ENCODE results near the gene GNGT1. TPM values are rescaled to one million over a fixed set of nuclear protein-coding genes. Genes with fewer than 3 reads are reported as not detected.

The GNGT1 gene
- total and polyA plus RNA-seq, 12 donors, result not detected

DNA sequence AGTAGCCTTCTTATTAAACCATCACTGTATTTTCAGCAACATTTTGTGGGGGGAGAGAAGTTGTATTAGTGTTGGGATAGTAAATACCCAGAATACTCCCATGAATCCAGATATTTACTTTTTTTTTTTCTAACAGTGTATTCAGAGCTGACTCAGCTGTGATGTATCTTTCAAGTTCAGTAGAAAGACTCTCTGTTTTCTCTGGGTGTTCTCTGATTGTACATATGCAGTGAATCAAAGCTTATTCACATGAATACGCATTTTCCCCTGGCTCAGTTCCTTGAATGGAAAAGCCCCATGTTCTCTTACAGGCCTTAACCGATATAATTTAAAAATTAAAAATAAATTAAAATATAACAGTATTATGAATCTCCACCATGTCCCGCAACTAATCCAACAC is 17.1 kb upstream of the GNGT1 start:
- peaks cover 5 to 8% of the 10 kb centered on the region in 2 donors for H3K4me1 ChIP-seq (replicated peaks in 1 of 2)
- TF ChIP-seq POLR2A (IDR thresholded peaks at IDR 0.05), result no peak
- TF ChIP-seq, protein P1, sequence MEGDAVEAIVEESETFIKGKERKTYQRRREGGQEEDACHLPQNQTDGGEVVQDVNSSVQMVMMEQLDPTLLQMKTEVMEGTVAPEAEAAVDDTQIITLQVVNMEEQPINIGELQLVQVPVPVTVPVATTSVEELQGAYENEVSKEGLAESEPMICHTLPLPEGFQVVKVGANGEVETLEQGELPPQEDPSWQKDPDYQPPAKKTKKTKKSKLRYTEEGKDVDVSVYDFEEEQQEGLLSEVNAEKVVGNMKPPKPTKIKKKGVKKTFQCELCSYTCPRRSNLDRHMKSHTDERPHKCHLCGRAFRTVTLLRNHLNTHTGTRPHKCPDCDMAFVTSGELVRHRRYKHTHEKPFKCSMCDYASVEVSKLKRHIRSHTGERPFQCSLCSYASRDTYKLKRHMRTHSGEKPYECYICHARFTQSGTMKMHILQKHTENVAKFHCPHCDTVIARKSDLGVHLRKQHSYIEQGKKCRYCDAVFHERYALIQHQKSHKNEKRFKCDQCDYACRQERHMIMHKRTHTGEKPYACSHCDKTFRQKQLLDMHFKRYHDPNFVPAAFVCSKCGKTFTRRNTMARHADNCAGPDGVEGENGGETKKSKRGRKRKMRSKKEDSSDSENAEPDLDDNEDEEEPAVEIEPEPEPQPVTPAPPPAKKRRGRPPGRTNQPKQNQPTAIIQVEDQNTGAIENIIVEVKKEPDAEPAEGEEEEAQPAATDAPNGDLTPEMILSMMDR (IDR thresholded peaks at IDR 0.05), result no peak
- no peaks in the 10 kb centered on the region for H3K36me3 ChIP-seq (replicated peaks in 1 of 2)
- H3K27me3 ChIP-seq, result peaks cover 11% of the 10 kb centered on the region
- H3K4me3 ChIP-seq, result no peak overlapping the region
- no peak overlapping the region for H3K27ac ChIP-seq
- no peaks in the 10 kb centered on the region for H3K9me3 ChIP-seq (replicated peaks in 1 of 3)
- no peak for DNase-seq
- intact Hi-C loops (cut with DNase I), result no loop called here
- WGBS, 4 donors, result 89 to 92% (median 92%) methylated on average over 3 of the region's 3 CpGs

DNA sequence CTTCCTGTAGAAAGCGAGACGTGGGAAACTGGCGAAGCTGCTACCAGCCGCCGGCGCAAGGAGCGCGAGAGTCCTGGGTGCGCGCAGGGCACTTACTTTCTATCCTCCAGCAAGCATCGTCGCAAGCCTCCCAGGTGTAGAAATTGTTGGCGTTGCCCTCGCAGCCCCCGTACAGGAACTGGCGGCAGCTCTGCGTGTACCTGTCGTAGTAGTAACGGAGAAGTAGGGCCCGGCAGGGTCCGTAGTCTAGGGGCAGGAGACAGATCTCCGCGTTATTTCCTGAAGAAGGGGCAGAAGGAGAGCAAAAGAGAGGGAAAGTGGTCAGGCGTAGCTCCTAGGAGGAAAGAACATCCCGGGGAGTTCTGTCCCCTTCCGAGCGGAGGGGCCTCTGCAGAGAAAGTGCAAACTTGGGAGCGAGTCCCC is 16.3 kb upstream of the GNGT1 start:
- peak in 4 of 7 donors; percentile 16 to 40 (median 22) for DNase-seq
- Histone ChIP-seq H3K36me3 (replicated peaks in 1 of 2) (no peaks in the 10 kb centered on the region), H3K27me3 (peaks cover 11% of the 10 kb centered on the region), H3K27ac (no peak overlapping the region), H3K9me3 (replicated peaks in 1 of 3) (no peaks in the 10 kb centered on the region), H3K4me1 (replicated peaks in 1 of 2) (peaks cover 5 to 8% of the 10 kb centered on the region in 2 donors), H3K4me3 (peak overlapping the region in 3 of 4 donors; percentile 20 to 61 (median 36))
- TF ChIP-seq, protein P1 (IDR thresholded peaks at IDR 0.05), result no peak
- TF ChIP-seq POLR2A (IDR thresholded peaks at IDR 0.05), result no peak
- intact Hi-C loops (cut with DNase I), result no loop called here
- 1 to 3% (median 2%) methylated on average over 26 to 28 of the region's 28 CpGs for WGBS, 4 donors

DNA sequence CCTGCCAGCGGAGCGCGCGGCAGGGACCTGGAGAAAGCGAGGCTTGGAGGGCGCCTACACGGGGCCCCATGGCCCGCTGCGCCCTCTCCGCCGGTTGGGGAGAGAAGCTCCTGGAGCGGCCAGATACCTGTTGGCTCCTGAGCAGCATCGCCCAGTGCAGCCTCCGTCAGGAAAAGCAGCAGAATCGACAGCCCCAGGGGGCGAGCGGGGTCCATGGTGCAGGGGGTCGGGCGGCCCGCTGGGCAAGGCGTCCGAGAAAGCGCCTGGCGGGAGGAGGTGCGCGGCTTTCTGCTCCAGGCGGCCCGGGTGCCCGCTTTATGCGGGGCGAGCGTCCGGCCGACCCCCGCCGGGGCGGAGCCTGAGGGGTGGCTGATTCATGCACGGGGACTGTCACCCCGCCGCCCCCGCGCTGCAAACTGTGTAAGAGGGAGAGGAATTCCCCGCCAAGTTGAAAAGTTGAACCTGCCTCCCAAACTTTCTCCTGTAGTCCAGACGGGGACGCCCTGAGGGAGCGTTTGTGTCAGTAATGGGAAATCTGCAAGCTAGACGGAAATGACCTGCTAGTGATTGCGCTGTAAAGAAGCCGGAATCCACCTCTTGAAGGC is 15.8 kb upstream of the GNGT1 start, which contains the start of gene TFPI2:
Gene TFPI2, minus strand, starts transcription at position 290 of the 605 bp plus-strand sequence. Its CDS starts 75 bp downstream, at position 215.
- H3K27ac ChIP-seq, result no peak within 1 kb of the TSS
- H3K4me3 ChIP-seq, result peak within 1 kb of the TSS in 3 of 4 donors; percentile 20 to 61 (median 36)
- H3K27me3 ChIP-seq, result peaks cover 11% of the 10 kb centered on the region
- TF ChIP-seq, protein P1 (IDR thresholded peaks at IDR 0.05), result no peak
- no peak for TF ChIP-seq POLR2A (IDR thresholded peaks at IDR 0.05)
- WGBS, 4 donors, result 0 to 1% (median 1%) methylated on average over 22 to 49 of the region's 49 CpGs
- DNase-seq, result peak; percentile 22 to 65 (median 34)
- intact Hi-C loops (cut with DNase I), result no loop called here
- no peaks in the 10 kb centered on the region for H3K36me3 ChIP-seq (replicated peaks in 1 of 2)
- H3K4me1 ChIP-seq (replicated peaks in 1 of 2), result peaks cover 5 to 8% of the 10 kb centered on the region in 2 donors
- no peaks in the 10 kb centered on the region for H3K9me3 ChIP-seq (replicated peaks in 1 of 3)

DNA sequence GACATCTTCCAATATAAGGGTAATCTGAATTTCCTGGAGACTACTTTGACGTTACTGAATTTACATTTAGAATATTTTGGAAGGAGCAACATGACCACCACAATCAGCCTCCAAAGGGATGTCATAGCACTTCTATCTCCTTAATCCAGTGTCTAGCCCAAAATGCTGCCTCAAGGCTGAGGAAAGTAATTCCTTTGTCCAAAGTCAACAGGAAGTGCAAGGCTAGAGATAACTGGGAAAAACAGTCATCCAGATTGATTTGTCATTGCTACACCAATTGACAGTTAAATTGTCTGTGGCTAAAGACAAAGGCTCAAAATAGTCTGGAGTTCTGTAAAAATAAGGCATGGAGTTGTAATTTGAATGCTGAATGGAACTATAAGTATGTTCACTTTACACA is 11.9 kb upstream of the GNGT1 start:
- 43 to 65% (median 60%) methylated on average over 1 of the region's 1 CpG for whole genome bisulfite sequencing, 4 donors
- H3K4me1 ChIP-seq (replicated peaks in 1 of 2), result peaks cover 5 to 8% of the 10 kb centered on the region in 2 donors
- no peaks in the 10 kb centered on the region for H3K36me3 ChIP-seq (replicated peaks in 1 of 2)
- H3K27ac ChIP-seq, result peak overlapping the region in 1 of 5 donors; percentile 7
- no peak for DNase-seq
- TF ChIP-seq POLR2A (IDR thresholded peaks at IDR 0.05), result no peak
- TF ChIP-seq, protein P1 (IDR thresholded peaks at IDR 0.05), result no peak
- no peak overlapping the region for H3K4me3 ChIP-seq
- no peaks in the 10 kb centered on the region for H3K9me3 ChIP-seq (replicated peaks in 1 of 3)
- intact Hi-C loops (cut with DNase I), result no loop called here
- H3K27me3 ChIP-seq, result peaks cover 11% of the 10 kb centered on the region

Data from adrenal gland (tissue), 12 donors.